ENCODE data around the gene MAGEB16. TPM values are rescaled to one million over a fixed set of nuclear protein-coding genes. Genes with fewer than 3 reads are reported as not detected.

Gene MAGEB16
- not detected for total RNA-seq

- DNase-seq (ENCODE audit: low spot score), result no peak
These were observed at the start of gene MAGEB16 for GRCh38 chrX:35798042-35798441. Gene MAGEB16 (plus strand): TSS chrX:35798342. CDS start chrX:35802197, 3,855 bp downstream.

DNA sequence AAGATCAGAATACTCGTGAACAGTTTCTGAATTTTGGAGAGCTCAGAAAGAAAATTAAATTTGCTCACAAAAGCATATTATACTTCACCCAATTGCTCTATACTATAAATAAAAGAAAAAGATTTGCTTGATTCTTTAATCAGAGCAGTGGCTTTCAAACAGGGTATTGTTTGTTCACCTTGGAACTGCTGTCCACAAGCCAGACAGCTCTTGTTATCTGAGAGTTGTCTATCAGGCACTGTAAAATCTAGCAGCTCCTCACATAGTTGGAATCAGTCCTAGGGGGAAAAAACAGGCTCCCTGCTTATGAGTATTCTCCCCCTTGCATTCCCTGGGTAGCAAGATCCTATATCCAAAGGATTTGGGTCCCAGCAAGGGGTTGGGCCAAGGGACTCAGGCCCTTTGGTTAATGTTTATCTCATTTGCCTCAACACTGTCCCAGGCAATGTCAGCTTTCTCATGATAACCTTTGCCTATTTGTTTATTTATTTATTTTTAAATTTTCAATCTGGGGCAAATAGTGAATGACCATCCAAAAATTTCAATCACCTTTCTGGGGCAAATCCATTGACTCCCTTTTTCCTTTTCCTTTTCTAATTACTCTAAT, 24.1 kb upstream of the MAGEB16 start:
- DNase-seq (ENCODE audit: low spot score), result no peak

GRCh38 chrX:35785075-35785474, 13.1 kb upstream of the MAGEB16 start:
- DNase-seq (ENCODE audit: low spot score), result no peak

DNA sequence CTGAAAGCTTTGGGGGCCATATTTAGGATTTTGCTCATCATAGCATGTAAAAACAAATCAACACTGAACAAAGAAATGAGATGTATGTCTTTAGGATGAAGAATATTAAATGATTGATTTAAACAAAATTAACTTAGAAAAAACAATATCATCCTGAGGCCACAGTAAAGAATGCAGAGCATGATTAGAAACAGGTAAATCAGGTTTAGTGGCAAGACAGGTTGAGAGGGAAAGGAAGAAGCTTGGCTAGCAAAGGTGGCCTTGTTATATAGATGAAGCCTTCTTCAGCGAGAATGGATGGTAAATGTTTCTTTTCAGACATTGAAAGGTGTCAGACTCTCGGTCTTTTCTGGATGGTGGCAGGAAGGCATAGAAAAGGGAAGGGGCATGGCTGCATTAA, 11.9 kb upstream of the MAGEB16 start:
- no peak for DNase-seq (ENCODE audit: low spot score)

DNA sequence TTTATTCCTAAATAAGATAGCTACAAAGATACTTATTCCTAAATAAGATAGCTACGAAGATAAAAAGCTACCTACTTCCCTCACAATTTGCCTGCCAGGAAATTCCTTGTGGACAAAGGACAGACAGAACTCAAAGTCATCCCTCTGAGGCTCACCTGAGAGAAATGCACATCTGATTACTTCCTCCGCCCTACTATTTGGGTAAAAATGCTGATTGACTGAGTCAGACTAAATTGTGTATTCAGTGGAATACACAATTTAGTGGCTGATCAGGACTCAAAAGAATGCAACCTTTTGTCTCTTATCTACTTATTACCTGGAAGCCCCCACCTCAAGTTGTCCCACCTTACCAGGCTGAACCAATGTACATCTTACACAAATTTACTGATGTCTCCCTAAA, 10.3 kb upstream of the MAGEB16 start:
- DNase-seq (ENCODE audit: low spot score), result no peak

- DNase-seq (ENCODE audit: low spot score), result no peak
These were observed 2.3 kb downstream of the MAGEB16 start for GRCh38 chrX:35800474-35800873.

DNA sequence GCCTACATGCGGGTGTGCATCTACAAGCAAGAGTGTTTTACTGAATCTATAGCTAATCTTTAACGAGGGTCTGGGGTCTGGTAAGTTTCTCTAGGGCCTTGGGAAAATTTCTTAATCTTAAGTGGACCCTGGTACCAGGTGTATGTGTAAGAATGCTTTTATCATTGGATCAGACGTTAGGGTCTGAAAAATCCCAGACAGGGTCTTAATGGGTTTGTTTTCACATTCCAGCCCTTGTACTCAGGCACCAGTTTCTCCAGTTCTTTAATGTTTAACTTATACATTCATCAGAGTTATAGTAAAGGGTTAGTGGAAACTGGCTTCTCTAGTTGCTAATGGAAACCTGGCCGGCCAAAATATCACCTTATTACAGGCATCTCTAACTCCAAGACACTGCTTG, 11.6 kb downstream of the MAGEB16 start:
- DNase-seq (ENCODE audit: low spot score), result no peak

DNA sequence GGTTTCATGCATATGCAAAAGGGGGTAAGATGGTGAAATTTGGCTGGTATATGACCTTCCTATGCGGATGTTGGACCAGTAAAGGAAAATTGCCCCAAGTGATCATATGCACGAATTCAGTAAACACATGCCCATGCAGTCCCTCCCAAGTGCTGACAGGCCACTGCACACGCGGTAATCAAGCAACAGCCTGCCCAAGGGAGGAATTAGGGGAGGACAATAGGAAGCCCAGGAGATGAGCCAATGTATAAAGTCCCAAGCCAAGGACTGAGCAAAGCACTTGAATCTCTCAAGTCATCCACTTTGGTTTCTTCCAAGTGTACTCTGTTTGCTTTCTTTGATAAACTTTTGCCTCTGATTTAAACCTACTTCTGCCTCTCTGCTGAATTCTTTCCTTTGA, 21.1 kb downstream of the MAGEB16 start:
- DNase-seq (ENCODE audit: low spot score), result no peak

GRCh38 chrX:35826503-35826902, 28.4 kb downstream of the MAGEB16 start:
- DNase-seq (ENCODE audit: low spot score), result no peak

DNA sequence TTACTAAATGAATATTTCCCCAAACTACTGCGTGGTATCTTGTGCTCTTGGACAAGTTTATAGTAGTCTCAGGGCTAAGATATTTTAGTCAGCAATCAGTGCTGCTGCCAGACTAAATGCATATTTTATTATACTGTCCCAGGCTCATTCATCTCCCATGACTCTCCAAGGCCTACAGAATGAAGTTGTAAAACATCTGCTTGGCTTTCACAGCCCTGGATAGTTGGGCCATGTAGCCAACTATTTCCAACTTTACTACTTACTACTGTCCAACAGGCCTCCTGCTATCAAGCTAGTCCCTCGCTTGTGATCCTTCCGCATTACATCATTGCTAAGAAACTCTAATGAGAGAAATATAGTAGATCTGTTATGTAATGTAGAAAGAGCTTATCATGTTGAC, 31.4 kb downstream of the MAGEB16 start:
- DNase-seq (ENCODE audit: low spot score), result no peak

- DNase-seq (ENCODE audit: low spot score), result no peak
These were observed 43.7 kb downstream of the MAGEB16 start for GRCh38 chrX:35841872-35842271.

DNA sequence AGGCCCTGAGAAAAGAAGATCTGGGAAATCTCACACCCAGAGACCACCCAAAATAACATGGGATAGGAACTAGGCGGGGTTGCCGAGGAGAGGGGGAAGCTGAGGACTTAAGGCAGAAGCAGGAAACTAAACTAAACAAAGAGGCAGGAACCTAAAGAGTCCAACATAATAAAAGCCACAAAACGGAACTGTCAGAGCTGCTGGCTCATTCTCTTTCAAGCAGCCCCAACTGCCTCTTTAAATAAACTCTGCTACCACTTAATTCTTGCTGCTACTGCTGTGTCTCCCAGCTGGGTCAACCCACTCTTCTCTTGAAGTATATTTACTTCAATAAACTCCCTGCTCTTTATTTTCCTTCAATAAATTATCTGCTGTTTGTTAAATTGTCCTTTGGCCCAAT, 44.5 kb downstream of the MAGEB16 start:
- no peak for DNase-seq (ENCODE audit: low spot score)

GRCh38 chrX:35847736-35848135, 49.6 kb downstream of the MAGEB16 start:
- no peak for DNase-seq (ENCODE audit: low spot score)

Other genes starting within 250 kb of the MAGEB16 start
- 0.17 TPM for gene CFAP47, start 121.4 kb downstream of the MAGEB16 start, total RNA-seq

All from mucosa of gallbladder (tissue), 1 donor.